Measurements from ENCODE around the gene TRAK2.
"Not testable (repeated sequence)": the region's sequence is repeated elsewhere in the genome, so short reads cannot be mapped to it uniquely, and the experiment has no call there.

TRAK2 gene

GRCh38 chr2:201414099-201415023 lies 36.9 kb downstream of the TRAK2 start:
- DNase-seq (ENCODE audit: low spot score): no peak

GRCh38 chr2:201413552-201413951 lies 37.7 kb downstream of the TRAK2 start:
- DNase-seq (ENCODE audit: low spot score): no peak

DNA sequence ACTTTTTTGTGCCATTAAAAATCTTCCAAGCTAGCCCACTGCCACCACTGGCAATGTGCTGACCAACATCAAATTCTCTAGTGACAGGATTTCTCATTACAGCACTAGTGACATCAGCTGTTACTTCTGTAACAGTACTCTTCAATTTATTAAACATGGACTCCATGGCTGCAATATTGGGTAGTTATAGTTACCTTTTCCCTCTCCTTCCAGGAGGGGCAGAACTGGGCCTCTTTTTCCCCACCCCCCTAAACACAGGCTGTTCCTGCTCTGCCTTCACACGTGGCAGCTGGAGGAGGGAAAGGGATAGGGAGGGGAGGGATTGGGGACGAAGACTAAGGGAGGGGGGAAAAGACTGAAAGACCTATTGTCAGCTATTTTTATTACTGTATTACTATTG lies 38.1 kb downstream of the TRAK2 start:
- no peak for DNase-seq (ENCODE audit: low spot score)

- DNase-seq (ENCODE audit: low spot score): no peak
Measured at GRCh38 chr2:201411421-201411820, 39.8 kb downstream of the TRAK2 start.

- no peak for DNase-seq (ENCODE audit: low spot score)
Measured at GRCh38 chr2:201408931-201409330, 42.3 kb downstream of the TRAK2 start.

DNA sequence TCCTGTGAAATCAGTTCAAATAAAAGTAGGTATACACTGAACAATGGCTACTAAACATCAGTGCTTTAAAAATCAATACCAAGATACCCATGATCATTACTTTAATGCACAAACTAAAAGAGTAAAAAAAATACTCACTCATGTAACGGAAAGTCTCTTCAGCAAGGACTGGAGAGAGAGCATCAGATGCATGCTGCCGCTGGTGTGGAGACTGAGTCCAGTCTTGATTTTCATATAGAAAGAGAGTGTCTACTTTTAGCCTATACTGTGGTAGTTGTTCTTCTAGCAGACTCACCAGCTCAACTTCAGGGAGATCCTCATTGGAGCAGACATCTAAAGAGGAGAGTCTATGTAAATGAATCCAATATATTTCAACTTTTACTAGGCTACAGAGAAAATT lies 44.0 kb downstream of the TRAK2 start:
- DNase-seq (ENCODE audit: low spot score): no peak

DNA sequence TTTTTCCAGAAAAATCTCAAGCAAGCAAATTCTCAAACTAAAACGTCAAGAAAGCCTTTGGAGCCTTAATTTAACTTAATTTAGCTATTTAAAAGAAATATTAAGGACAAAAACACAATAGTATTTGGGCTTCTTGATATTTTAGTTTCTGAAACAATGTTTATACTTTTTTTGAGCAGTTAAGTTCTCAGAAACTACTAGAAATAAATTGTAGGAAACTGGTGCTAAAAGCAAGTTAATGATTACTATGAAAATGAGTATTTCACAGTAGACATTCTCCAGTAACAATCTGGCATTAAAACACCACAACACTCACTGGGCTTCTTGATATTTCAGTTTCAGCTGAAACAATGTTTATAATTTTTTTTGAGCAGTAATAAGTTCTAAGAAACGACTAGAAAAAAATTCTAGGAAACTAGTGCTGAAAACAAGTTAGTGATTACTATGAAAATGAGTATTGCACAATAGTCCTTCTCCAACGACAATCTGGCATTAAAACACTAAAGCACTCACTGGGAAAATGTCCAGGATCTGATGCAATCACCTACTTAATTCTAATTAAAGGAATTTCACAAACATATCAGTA lies 45.1 kb downstream of the TRAK2 start:
- DNase-seq (ENCODE audit: low spot score): peak; percentile 11

- no peak for DNase-seq (ENCODE audit: low spot score)
Measured at GRCh38 chr2:201404699-201405280, 46.5 kb downstream of the TRAK2 start.

DNA sequence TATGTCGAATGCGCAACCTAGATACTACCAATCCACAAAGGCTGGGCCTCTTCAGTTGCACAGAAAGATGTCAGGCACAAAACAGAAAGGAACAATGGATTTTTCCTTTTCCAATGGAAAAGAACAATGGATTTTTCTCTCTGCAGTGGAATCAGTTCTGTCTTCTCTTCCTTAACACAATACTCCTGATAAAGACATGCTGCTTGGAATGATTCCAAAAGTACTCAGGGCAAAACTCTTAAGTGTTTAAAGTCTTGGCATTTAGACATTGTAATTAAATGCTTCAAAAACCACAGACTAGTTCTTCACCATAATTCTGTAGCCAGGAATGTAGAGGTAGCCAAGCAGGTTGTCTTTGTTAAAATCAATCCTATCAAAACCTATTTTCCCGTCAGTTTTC lies 47.4 kb downstream of the TRAK2 start:
- DNase-seq (ENCODE audit: low spot score): no peak

GRCh38 chr2:201402651-201403562 lies 48.4 kb downstream of the TRAK2 start:
- no peak for DNase-seq (ENCODE audit: low spot score)

GRCh38 chr2:201401815-201402214 lies 49.4 kb downstream of the TRAK2 start:
- DNase-seq (ENCODE audit: low spot score): no peak

DNA sequence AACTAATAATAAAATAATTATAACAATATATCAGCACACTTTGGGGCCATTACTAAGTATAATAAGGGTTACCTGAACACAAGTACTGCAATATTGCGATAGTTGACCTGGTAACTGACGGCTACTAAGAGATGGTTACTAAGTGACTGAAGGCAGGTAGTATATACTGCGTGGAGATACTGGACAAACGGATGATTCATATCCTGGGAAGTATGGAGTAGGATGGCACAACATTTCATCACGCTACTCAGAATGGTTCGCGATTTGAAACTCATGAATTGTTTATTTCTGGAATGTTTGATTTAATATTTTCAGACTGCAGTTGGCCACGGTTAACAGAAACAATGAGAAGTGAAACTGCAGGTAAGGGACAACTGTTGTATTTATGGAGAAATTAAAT lies 54.7 kb downstream of the TRAK2 start:
- DNase-seq (ENCODE audit: low spot score): no peak

DNA sequence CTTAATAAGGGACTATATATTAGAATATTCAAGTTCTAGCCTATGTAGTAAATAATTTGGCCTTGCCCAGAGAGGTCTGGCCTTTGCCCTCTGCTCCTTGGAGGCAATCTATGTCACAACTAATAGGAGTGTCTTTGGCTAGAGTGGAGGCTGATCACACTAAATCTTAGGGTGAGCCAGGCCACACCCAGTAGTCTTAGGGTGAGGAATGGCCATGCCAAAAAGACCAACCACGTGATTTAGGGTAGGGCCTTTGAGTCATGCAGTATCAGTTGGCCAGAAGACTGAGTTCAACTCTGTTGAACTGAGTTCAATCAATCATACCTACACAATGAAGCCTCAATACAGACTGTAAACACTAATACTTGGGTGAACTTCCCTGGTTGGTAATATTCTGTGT lies 68.1 kb downstream of the TRAK2 start:
- DNase-seq (ENCODE audit: low spot score): no peak

GRCh38 chr2:201378496-201379397 lies 72.5 kb downstream of the TRAK2 start:
- no peak for DNase-seq (ENCODE audit: low spot score)

DNA sequence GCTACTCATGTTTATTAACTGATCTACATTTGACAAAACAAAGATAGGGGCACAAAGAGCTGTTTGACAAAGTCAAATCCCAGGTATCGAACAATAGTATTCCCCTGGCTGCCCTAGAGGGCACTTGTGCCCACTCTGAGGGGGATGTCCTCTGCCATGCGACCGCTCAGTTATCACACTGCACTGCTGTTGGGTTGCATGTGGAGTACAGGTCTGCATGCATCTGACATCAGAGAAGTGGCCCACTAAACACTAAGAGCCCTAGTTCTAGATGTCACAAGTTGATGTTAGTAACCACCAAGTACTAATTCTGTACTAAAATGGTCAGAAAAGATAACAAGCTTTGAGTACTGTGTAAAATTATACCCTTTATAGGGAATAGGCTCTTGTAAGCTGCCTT lies 74.0 kb downstream of the TRAK2 start:
- no peak for DNase-seq (ENCODE audit: low spot score)

GRCh38 chr2:201369775-201370174 lies 81.5 kb downstream of the TRAK2 start:
- DNase-seq (ENCODE audit: low spot score): no peak

- DNase-seq (ENCODE audit: low spot score): not testable (repeated sequence)
Measured at GRCh38 chr2:201369318-201369717, 81.9 kb downstream of the TRAK2 start.

DNA sequence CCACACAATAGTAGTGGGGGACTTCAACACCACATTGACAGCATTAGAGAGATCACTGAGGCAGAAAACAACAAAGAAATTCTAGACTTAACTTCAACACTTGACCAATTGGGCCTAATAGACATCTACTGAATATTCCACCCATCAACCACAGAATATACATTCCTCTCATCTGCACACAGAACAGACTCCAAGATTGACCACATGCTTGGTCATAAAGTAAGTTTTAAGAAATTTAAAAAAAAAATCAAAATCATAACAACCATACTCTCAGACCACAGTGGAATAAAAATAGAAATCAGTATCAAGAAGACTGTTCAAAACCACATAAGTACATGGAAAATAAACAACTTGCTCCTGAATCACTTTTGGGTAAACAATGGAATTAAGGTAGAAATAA lies 85.1 kb downstream of the TRAK2 start:
- no peak for DNase-seq (ENCODE audit: low spot score)

DNA sequence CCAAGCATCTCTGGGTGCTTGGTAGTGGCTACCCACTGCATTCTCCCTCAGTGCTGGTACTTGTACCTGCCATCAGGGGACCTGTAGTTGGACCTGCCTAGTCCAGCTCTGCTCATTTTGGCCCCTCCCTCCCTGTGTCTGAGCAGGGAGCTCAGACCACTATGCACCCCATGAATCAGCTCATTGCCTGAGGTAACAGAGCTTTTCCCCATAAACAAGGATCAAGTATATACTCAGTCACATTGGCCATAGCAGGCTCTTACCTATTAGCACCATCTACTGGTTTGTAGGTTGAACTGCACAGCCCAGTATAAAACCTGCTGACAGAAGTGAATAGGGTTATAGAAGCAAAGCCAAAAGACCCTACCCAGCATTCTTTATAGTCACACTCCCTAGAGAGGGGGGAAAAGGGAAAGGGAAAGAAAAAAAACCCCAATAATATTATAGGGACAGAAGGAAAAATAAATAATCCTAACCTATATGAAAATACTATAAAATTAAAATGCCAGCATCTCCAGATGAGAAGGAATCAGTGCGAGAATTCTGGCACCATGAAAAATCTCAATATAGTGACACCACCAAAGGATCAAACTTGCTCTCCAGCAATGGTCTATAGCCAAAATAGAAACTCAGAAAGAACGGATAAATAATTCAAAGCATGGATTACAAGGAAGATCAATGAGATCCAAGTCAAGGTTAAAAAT lies 87.2 kb downstream of the TRAK2 start:
- peak; percentile 30 for DNase-seq (ENCODE audit: low spot score)

GRCh38 chr2:201362396-201362795 lies 88.9 kb downstream of the TRAK2 start:
- no peak for DNase-seq (ENCODE audit: low spot score)
